Measurements from ENCODE around the gene PTPN3. TPM values are rescaled to one million over a fixed set of nuclear protein-coding genes. Genes with fewer than 3 reads are reported as not detected.

PTPN3 gene
- total RNA-seq, 1 donor from 2014 or later = 4.9 TPM

- H3K4me1 Mint-ChIP-seq (ENCODE audit: unreplicated experiment) = no peaks in the 10 kb centered on the region
- no peak overlapping the region for H3K4me3 Mint-ChIP-seq
- no peak for DNase-seq (ENCODE audit: extremely low spot score, unreplicated experiment)
- H3K27me3 Mint-ChIP-seq = no peaks in the 10 kb centered on the region
- no peaks in the 10 kb centered on the region for H3K9me3 Mint-ChIP-seq
- H3K27ac Mint-ChIP-seq = no peak overlapping the region
- peaks cover 15% of the 10 kb centered on the region for H3K36me3 Mint-ChIP-seq
- no peak for TF ChIP-seq CTCF (conservative IDR thresholded peaks at IDR 0.05)
Measured at GRCh38 chr9:109385499-109385898, 112.6 kb downstream of the PTPN3 start.

- H3K27me3 Mint-ChIP-seq = no peaks in the 10 kb centered on the region
- no peaks in the 10 kb centered on the region for H3K4me1 Mint-ChIP-seq (ENCODE audit: unreplicated experiment)
- H3K36me3 Mint-ChIP-seq = peaks cover 15% of the 10 kb centered on the region
- no peak overlapping the region for H3K4me3 Mint-ChIP-seq
- no peak for TF ChIP-seq CTCF (conservative IDR thresholded peaks at IDR 0.05)
- no peaks in the 10 kb centered on the region for H3K9me3 Mint-ChIP-seq
- no peak for DNase-seq (ENCODE audit: extremely low spot score, unreplicated experiment)
- H3K27ac Mint-ChIP-seq = no peak overlapping the region
Measured at GRCh38 chr9:109383947-109384346, 114.2 kb downstream of the PTPN3 start.

GRCh38 chr9:109383356-109383755, 114.8 kb downstream of the PTPN3 start:
- Mint-ChIP-seq H3K27me3 (no peaks in the 10 kb centered on the region), H3K27ac (no peak overlapping the region), H3K4me3 (no peak overlapping the region), H3K9me3 (no peaks in the 10 kb centered on the region), H3K4me1 (ENCODE audit: unreplicated experiment) (no peaks in the 10 kb centered on the region), H3K36me3 (peaks cover 19% of the 10 kb centered on the region)
- no peak for DNase-seq (ENCODE audit: extremely low spot score, unreplicated experiment)
- no peak for TF ChIP-seq CTCF (conservative IDR thresholded peaks at IDR 0.05)

GRCh38 chr9:109382585-109382984, 115.5 kb downstream of the PTPN3 start:
- Mint-ChIP-seq H3K27me3 (no peaks in the 10 kb centered on the region), H3K4me3 (no peak overlapping the region), H3K4me1 (ENCODE audit: unreplicated experiment) (no peaks in the 10 kb centered on the region), H3K36me3 (peaks cover 19% of the 10 kb centered on the region), H3K27ac (no peak overlapping the region), H3K9me3 (no peaks in the 10 kb centered on the region)
- no peak for DNase-seq (ENCODE audit: extremely low spot score, unreplicated experiment)
- no peak for TF ChIP-seq CTCF (conservative IDR thresholded peaks at IDR 0.05)

- Mint-ChIP-seq H3K4me1 (ENCODE audit: unreplicated experiment) (no peaks in the 10 kb centered on the region), H3K9me3 (no peaks in the 10 kb centered on the region), H3K27me3 (no peaks in the 10 kb centered on the region), H3K4me3 (no peak overlapping the region), H3K27ac (no peak overlapping the region), H3K36me3 (peaks cover 19% of the 10 kb centered on the region)
- no peak for TF ChIP-seq CTCF (conservative IDR thresholded peaks at IDR 0.05)
- DNase-seq (ENCODE audit: extremely low spot score, unreplicated experiment) = no peak
Measured at GRCh38 chr9:109382182-109382581, 115.9 kb downstream of the PTPN3 start.
